ACC112 (cell line): ENCODE results near the gene HDAC5.

Source experiments
- H2AFZ ChIP-seq: fragments of 200-600 bp; sonication (generic); one replicate; pipeline ENCODE4 v1.6.0; 2017; ENCODE audit warnings: antibody characterized with exemption, low read length; ENCODE audit not compliant: unreplicated experiment
- H3K27ac ChIP-seq: fragments of 200-600 bp; sonication (generic); 2 replicates; pipeline ENCODE4 v1.5.1; 2014; ENCODE audit warnings: low read depth, mild to moderate bottlenecking, antibody characterized with exemption, low read length, moderate library complexity
- H3K27me3 ChIP-seq: fragments of 200-600 bp; sonication (generic); 2 replicates; pipeline ENCODE4 v1.6.1; 2014; ENCODE audit warnings: mild to moderate bottlenecking, antibody characterized with exemption, low read length, moderate library complexity, mixed read lengths; ENCODE audit not compliant: insufficient read depth
- H3K36me3 ChIP-seq: fragments of 200-600 bp; sonication (generic); 2 replicates; pipeline ENCODE4 v1.6.1; 2016; ENCODE audit warnings: mild to moderate bottlenecking, antibody characterized with exemption, low read length, moderate library complexity, mixed read lengths; ENCODE audit not compliant: insufficient read depth
- H3K4me1 ChIP-seq: fragments of 200-600 bp; sonication (generic); one replicate; pipeline ENCODE4 v1.6.1; 2016; ENCODE audit warnings: low read length, mixed read lengths; ENCODE audit not compliant: insufficient read depth, unreplicated experiment, control insufficient read depth
- H3K4me3 ChIP-seq: fragments of 200-600 bp; sonication (generic); 2 replicates; pipeline ENCODE4 v1.5.1; 2014; ENCODE audit warnings: mild to moderate bottlenecking, low read depth, low read length
- H3K79me2 ChIP-seq: fragments of 200-600 bp; sonication (generic); one replicate; pipeline ENCODE4 v1.6.0; 2016; ENCODE audit warnings: low read length; ENCODE audit not compliant: control insufficient read depth, unreplicated experiment, insufficient read depth

Gene HDAC5

DNA sequence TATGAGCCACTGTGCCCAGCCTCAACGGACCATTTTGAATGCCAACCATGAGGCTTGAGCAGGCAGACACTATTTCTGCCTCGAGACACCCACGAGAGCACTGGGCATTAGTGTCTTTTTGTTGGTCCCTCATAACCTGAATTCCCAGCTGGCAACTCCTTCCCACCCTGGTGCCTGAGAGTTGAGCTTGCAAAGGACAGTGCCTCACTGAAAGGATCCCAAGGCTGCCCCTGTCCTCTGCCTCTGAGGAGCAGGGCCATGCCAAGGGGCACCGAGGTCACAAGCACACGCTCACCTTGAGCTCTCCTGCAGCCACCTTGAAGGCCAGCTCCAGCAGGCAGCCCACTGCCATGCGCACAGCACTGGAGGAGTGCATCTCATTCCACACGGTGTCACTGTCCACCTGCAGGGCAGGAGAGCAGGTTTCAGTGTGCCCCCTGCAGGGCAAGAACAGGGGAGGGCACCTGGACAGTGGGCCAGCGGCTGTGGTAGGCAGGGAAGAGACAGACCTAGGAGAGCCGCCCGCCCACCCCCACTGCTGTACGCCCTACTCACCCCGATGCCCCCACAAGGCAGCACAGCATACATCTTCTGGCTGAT lies 40.1 kb downstream of the HDAC5 start:
- H3K79me2 ChIP-seq, result no peaks in the 10 kb centered on the region
- no peak overlapping the region for H2AFZ ChIP-seq
- H3K27ac ChIP-seq, result no peak overlapping the region
- no peak overlapping the region for H3K4me3 ChIP-seq
- H3K4me1 ChIP-seq, result peaks cover 30% of the 10 kb centered on the region
- H3K36me3 ChIP-seq, result no peaks in the 10 kb centered on the region
- no peaks in the 10 kb centered on the region for H3K27me3 ChIP-seq

DNA sequence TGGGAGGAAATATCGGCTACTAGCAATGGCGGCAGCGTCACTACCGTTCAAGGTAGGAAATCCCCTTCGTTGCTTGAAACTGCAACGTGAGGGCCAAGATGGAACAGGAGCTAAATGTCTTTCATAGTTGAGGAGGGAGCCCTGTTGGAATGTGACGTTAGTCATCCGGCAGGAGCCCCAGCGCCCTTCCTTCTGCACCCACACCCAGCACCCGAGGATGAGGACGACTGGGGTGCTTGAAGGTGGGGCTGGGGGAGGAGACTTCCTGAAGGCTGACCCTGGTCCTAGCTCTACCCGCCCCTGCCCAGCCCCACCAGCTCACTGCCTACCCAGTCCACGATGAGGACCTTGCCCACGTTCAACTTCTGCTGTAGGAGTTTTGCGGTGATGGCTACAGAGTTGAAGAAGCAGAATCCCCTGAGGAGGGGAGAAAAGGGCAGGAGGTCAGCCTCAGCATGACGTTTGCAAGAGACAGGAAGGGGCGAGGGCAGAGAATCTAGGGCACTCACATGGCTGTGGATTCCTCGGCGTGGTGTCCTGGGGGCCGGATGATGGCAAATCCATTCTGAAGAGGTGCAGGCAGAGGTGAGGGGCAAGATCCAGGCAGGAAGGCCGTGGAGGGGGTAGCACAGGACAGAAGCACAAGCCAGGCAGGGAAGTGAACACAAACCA lies 41.0 kb downstream of the HDAC5 start:
- no peaks in the 10 kb centered on the region for H3K79me2 ChIP-seq
- H3K27ac ChIP-seq, result peak overlapping the region; percentile 54

GRCh38 chr17:44081681-44082080 lies 41.8 kb downstream of the HDAC5 start:
- Histone ChIP-seq H3K36me3 (no peaks in the 10 kb centered on the region), H3K79me2 (no peaks in the 10 kb centered on the region), H3K4me3 (no peak overlapping the region), H3K4me1 (peaks cover 23% of the 10 kb centered on the region), H2AFZ (no peak overlapping the region), H3K27ac (peak overlapping the region; percentile 54), H3K27me3 (no peaks in the 10 kb centered on the region)

More for the DNA sequence above, 41.0 kb downstream of the HDAC5 start:
- Histone ChIP-seq H3K4me3 (no peak overlapping the region), H3K27me3 (no peaks in the 10 kb centered on the region), H3K36me3 (no peaks in the 10 kb centered on the region), H3K4me1 (peaks cover 28% of the 10 kb centered on the region), H2AFZ (no peak overlapping the region)

GRCh38 chr17:44079877-44080821 lies 43.3 kb downstream of the HDAC5 start:
- Histone ChIP-seq H3K27ac (no peak overlapping the region), H3K4me3 (no peak overlapping the region), H3K4me1 (peaks cover 14% of the 10 kb centered on the region), H3K79me2 (no peaks in the 10 kb centered on the region), H3K27me3 (no peaks in the 10 kb centered on the region), H3K36me3 (no peaks in the 10 kb centered on the region), H2AFZ (no peak overlapping the region)

DNA sequence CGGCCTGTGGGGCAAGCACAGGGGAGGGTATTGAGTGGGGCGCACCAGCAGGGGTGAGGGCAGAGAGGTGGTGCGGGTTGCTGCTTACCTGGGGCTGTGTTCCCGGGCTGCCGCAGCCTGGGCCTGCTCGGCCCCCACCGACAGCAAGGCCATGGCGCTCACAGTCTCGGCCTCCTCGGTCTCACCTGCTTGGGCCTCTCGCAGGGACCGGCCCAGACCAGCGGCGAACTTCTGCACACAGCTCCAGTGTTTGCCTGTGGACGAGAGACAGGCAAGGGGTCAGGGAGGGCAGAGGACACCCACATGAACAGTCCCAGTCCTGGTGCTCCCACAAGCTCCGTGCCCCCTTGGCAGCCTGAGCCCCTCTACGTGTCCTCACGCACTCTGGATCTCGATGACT lies 45.0 kb downstream of the HDAC5 start:
- no peak overlapping the region for H3K4me3 ChIP-seq
- H2AFZ ChIP-seq, result no peak overlapping the region
- H3K36me3 ChIP-seq, result 0 out of 2 replicates have a peak, but pooled peaks cover 3% of the 10 kb centered on the region
- peaks cover 14% of the 10 kb centered on the region for H3K4me1 ChIP-seq
- no peaks in the 10 kb centered on the region for H3K27me3 ChIP-seq
- no peak overlapping the region for H3K27ac ChIP-seq
- H3K79me2 ChIP-seq, result peaks cover 6% of the 10 kb centered on the region

DNA sequence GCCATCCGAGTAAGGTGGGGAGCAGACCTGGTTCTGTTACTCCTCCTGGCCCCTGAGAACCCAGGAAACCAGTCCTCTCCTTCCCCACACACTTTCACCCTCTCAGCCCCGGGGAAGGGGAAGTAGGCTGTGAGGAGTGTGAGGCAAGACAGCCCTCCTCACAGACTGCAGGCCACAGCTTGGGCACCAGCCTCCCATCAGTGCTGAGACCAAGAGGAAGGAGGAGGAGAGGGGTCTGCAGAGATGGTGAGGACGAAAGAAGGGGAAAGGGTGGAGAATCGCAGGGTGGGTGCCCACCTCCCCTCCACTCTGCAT lies 45.9 kb downstream of the HDAC5 start:
- Histone ChIP-seq H3K27ac (no peak overlapping the region), H2AFZ (no peak overlapping the region), H3K36me3 (0 out of 2 replicates have a peak, but pooled peaks cover 3% of the 10 kb centered on the region), H3K27me3 (no peaks in the 10 kb centered on the region), H3K79me2 (peaks cover 13% of the 10 kb centered on the region), H3K4me1 (peaks cover 11% of the 10 kb centered on the region), H3K4me3 (no peak overlapping the region)

- Histone ChIP-seq H3K4me1 (peaks cover 9% of the 10 kb centered on the region), H3K27ac (no peak overlapping the region), H3K36me3 (0 out of 2 replicates have a peak, but pooled peaks cover 3% of the 10 kb centered on the region), H3K79me2 (peaks cover 19% of the 10 kb centered on the region), H3K4me3 (no peak overlapping the region), H3K27me3 (no peaks in the 10 kb centered on the region), H2AFZ (no peak overlapping the region)
These were observed 46.5 kb downstream of the HDAC5 start for GRCh38 chr17:44076716-44077594.

- no peaks in the 10 kb centered on the region for H3K27me3 ChIP-seq
- peaks cover 9% of the 10 kb centered on the region for H3K4me1 ChIP-seq
- H2AFZ ChIP-seq, result no peak overlapping the region
- no peak overlapping the region for H3K4me3 ChIP-seq
- H3K79me2 ChIP-seq, result peaks cover 25% of the 10 kb centered on the region
- 0 out of 2 replicates have a peak, but pooled peaks cover 3% of the 10 kb centered on the region for H3K36me3 ChIP-seq
- H3K27ac ChIP-seq, result no peak overlapping the region
These were observed 47.7 kb downstream of the HDAC5 start for GRCh38 chr17:44075598-44076293.

- no peak overlapping the region for H3K27ac ChIP-seq
- 0 out of 2 replicates have a peak, but pooled peaks cover 3% of the 10 kb centered on the region for H3K36me3 ChIP-seq
- no peaks in the 10 kb centered on the region for H3K27me3 ChIP-seq
These were observed 48.5 kb downstream of the HDAC5 start for GRCh38 chr17:44074911-44075285.

More at GRCh38 chr17:44074911-44075285, 48.5 kb downstream of the HDAC5 start:
- peaks cover 25% of the 10 kb centered on the region for H3K79me2 ChIP-seq
- H3K4me3 ChIP-seq, result no peak overlapping the region
- no peak overlapping the region for H2AFZ ChIP-seq
- peaks cover 11% of the 10 kb centered on the region for H3K4me1 ChIP-seq
